CD4-positive, alpha-beta T cell treated with Interleukin-4 for 1 hour (primary cell): ENCODE results near the gene CDC45.
"Not testable (repeated sequence)": the region's sequence is repeated elsewhere in the genome, so short reads cannot be mapped to it uniquely, and the experiment has no call there.

ENCODE experiments used
- DNase-seq, 2 donors: peaks; one replicate each; pipeline ENCODE4 v3.0.0-alpha.2; 2020 to 2022

The CDC45 gene

DNA sequence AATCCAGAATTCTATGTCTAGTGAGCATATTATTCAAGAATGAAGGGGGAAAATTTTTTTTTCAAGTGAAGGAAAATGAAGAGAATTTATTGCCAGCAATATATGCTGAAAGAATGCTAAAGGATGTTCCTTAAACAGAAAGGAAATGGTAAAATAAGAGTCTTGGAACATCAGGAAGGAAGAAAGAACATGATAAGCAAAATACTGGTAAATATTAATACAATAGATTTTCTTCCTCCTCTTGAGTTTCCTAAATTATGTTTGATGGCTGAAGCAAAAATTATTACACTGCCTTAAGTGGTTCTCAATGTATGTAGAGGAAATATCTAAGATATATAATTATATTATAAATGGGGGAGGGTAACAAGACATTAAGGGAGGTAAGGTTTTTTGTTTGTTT lies 54.1 kb downstream of the CDC45 start:
- no peak for DNase-seq

GRCh38 chr22:19535001-19535400 lies 55.3 kb downstream of the CDC45 start:
- DNase-seq = no peak

DNA sequence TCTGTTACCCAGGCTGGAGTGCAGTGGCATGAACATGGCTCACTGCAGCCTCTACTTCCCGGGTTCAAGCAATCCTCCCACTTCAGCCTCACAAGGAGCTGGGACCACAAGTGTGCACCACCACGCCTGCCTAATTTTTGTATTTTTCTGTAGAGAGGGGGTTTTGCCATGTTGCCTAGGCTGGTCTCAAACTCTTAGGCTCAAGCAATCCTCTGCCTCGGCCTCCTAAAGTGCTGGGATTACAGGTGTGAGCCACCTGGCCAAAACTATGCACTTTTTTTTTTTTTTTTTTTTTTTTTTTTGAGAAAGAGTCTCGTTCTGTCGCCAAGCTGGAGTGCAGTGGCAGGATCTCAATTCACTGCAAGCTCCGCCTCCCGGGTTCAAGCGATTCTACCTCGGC lies 56.8 kb downstream of the CDC45 start:
- no peak for DNase-seq

DNA sequence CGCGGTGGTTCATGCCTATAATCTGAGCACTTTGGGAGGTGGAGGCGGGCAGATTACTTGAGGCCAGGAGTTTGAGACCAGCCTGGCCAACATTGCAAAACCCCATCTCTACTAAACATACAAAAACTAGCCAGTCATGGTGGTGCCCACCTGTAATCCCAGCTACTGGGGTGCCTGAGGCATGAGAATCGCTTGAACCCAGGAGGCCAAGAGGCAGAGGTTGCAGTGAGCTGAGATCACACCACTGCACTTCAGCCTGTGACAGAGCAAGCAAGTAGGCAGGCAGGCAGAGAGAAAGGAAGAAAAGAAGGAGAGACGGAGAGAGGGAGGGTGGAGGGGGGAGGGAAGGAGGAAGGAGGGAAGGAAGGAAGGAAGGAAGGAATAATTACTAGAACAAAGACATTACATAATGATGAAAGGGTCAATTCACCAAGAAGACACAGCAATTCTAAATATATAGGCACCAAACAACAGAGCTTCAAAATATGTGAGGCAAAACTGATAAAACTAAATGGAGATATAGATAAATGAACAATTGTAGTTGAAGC lies 58.3 kb downstream of the CDC45 start:
- no peak for DNase-seq

GRCh38 chr22:19540394-19540793 lies 60.7 kb downstream of the CDC45 start:
- DNase-seq = no peak

- no peak for DNase-seq
Measured at GRCh38 chr22:19543970-19544708, 64.4 kb downstream of the CDC45 start.

DNA sequence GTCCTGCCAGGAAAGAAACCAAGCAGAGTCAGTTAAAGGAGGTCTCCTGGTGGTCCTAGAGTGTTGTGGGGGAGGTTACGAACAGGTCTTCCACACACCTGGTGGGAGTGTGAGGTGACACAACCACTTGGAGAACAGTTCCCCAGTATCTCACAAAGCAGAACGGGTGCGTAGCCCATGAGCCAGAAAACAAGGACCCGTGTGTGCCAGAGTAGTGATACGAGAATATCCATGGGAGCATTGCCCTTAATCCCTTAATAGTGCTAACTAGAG lies 66.2 kb downstream of the CDC45 start:
- DNase-seq = no peak

- no peak for DNase-seq
Measured at GRCh38 chr22:19546680-19547079, 67.0 kb downstream of the CDC45 start.

DNA sequence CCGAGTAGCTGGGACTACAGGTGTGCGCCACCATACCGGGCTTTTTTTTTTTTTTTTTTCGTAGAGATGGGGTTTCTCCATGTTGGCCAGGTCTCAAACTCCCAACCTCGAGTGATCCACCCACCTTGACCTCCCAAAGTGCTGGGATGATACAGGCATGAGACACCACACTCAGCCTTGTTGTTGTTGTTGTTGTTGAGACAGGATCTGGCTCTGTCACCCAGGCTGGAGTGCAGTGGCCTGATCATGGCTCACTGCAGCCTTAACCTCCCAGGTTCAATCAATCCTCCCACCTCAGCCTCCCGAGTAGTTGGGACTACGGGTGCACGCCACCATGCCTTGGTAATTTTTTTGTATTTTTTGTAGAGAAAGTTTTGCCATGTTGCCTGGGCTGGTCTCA lies 67.9 kb downstream of the CDC45 start:
- DNase-seq = no peak

GRCh38 chr22:19548427-19548826 lies 68.7 kb downstream of the CDC45 start:
- not testable (repeated sequence) for DNase-seq

- DNase-seq = no peak
Measured at GRCh38 chr22:19548964-19549363, 69.2 kb downstream of the CDC45 start.

GRCh38 chr22:19549428-19549827 lies 69.7 kb downstream of the CDC45 start:
- DNase-seq = no peak

- DNase-seq = no peak
Measured at GRCh38 chr22:19550382-19550781, 70.7 kb downstream of the CDC45 start.

DNA sequence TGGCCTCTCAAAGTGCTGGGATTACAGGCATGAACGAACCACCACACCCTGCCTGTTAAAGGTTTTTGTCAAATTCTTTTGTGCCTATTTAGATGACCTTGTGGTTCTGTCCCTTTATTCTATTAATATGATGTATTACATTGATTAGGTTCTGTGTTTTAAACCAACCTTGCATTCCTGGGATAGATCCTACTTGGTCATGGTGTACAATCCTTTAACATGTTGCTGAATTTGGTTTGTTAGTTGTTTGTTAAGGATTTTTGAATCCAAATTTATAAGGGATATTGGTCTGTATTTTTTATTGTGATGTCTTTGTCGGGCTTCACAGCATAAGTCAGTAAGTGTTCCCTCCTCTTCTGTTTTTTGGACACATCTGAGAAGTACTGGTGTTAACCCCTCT lies 73.5 kb downstream of the CDC45 start:
- no peak for DNase-seq

GRCh38 chr22:19554834-19555404 lies 75.2 kb downstream of the CDC45 start:
- DNase-seq = no peak

DNA sequence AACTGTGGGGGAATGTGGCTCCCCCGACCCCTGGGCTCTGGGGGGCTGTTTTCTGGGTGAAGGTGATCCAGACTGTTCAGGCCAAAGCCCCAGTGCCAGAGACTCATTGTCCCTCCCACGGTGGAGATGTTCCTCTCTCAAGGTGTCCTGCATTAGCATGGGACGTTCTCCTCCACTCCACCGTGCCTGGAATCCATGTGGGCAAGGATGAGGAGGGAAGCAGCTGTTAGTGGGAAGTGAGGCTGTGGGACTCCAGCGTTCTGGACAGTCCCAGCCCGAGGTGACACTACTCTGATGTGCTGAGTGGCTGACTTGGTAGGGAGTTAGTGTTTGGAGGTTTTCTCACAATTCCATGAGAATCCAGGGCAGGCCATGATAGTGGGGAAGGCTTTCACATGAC lies 75.9 kb downstream of the CDC45 start:
- no peak for DNase-seq

DNA sequence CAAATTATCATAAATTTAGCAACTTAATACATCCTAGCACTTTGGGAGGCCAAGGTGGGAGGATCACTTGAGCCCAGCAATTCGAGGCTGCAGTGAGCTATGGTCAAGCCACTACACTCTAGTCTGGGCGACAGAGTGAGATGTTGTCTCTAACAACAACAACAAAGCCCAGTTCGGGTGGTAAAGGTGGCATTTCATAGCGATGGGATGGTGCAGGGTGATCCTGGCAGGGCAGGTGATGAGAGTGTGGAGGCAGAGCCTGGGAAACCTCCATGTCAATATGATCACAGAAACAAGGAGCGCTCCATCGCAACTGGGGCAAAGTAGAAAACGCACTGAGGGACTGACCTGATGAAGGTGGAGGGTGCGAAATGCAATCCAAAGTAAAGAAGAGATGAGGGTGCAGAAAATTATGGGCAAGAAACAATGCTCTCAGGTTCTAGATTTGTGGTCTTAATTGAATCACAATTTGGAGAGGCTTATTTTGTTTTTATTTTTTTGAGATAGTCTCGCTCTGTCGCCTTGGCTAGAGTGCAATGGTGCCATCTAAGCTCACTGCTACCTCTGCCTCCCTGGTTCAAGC lies 77.3 kb downstream of the CDC45 start:
- DNase-seq = no peak

- no peak for DNase-seq
Measured at GRCh38 chr22:19559324-19559811, 79.6 kb downstream of the CDC45 start.

GRCh38 chr22:19559956-19560355 lies 80.2 kb downstream of the CDC45 start:
- no peak for DNase-seq

GRCh38 chr22:19565382-19566278 lies 85.9 kb downstream of the CDC45 start:
- DNase-seq = no peak

- DNase-seq = no peak
Measured at GRCh38 chr22:19566279-19567156, 86.8 kb downstream of the CDC45 start.
